H1 (cell line): ENCODE data around the gene FAF2.

Source experiments
- BACH1 ChIP-seq: IDR thresholded peaks from 2 replicates; pipeline ENCODE4 v1.6.1; 2012; ENCODE audit warnings: low read length, improper control_type of control experiment
- CEBPB ChIP-seq: IDR thresholded peaks from 2 replicates; pipeline ENCODE4 v1.6.1; 2012; ENCODE audit warnings: low read depth, low read length
- CHD2 ChIP-seq: IDR thresholded peaks from 2 replicates; pipeline ENCODE4 v1.6.1; 2012; ENCODE audit warnings: low read length, improper control_type of control experiment
- CTCF ChIP-seq, 3 experiments: IDR thresholded peaks; 1 replicate in 2 of 3; 2 replicates in 1 of 3; pipeline versions ENCODE4 v1.5.1 to v1.6.1; 2011; ENCODE audit warnings: low read length in 3 of 3, mild to moderate bottlenecking in 3 of 3, inconsistent platforms in 2 of 3, low read depth in 1 of 3, moderate library complexity in 1 of 3; ENCODE audit not compliant: insufficient read depth in 1 of 3; ENCODE audit errors: control extremely low read depth in 1 of 3
- EZH2 ChIP-seq: fragments of 200-600 bp; sonication (generic); IDR thresholded peaks from 2 replicates; pipeline ENCODE4 v1.7.1; 2012; ENCODE audit warnings: low read depth, mild to moderate bottlenecking, moderate library complexity, low read length, inconsistent platforms; ENCODE audit not compliant: severe bottlenecking
- GABPA ChIP-seq: IDR thresholded peaks from 2 replicates; pipeline ENCODE4 v1.6.1; 2011; ENCODE audit warnings: mild to moderate bottlenecking, low read length, moderate library complexity, borderline replicate concordance; ENCODE audit not compliant: insufficient read depth
- MAFK ChIP-seq: IDR thresholded peaks from 2 replicates; pipeline ENCODE4 v1.6.1; 2012; ENCODE audit warnings: low read depth, mild to moderate bottlenecking, improper control_type of control experiment, low read length
- POLR2AphosphoS5 ChIP-seq: IDR thresholded peaks from 2 replicates; pipeline ENCODE4 v1.6.1; 2011; ENCODE audit warnings: low read depth, low read length
- SIN3A ChIP-seq, 2 experiments: IDR thresholded peaks in 1 of 2; conservative IDR thresholded peaks in 1 of 2; 2 replicates each; pipeline ENCODE4 v1.6.1; 2011 to 2012; ENCODE audit warnings: low read length in 2 of 2, improper control_type of control experiment in 1 of 2, low read depth in 1 of 2, mild to moderate bottlenecking in 1 of 2
- TAF1 ChIP-seq: IDR thresholded peaks from 2 replicates; pipeline ENCODE4 v1.6.1; 2011; ENCODE audit warnings: mild to moderate bottlenecking, low read depth, low read length
- TBP ChIP-seq: IDR thresholded peaks from 2 replicates; pipeline ENCODE4 v1.6.1; 2011; ENCODE audit warnings: low read depth, low read length, improper control_type of control experiment
- TF ChIP-seq, protein P1 (sequence below): IDR thresholded peaks from 2 replicates; pipeline ENCODE4 v1.6.1; 2012; ENCODE audit warnings: inconsistent platforms

DNA sequence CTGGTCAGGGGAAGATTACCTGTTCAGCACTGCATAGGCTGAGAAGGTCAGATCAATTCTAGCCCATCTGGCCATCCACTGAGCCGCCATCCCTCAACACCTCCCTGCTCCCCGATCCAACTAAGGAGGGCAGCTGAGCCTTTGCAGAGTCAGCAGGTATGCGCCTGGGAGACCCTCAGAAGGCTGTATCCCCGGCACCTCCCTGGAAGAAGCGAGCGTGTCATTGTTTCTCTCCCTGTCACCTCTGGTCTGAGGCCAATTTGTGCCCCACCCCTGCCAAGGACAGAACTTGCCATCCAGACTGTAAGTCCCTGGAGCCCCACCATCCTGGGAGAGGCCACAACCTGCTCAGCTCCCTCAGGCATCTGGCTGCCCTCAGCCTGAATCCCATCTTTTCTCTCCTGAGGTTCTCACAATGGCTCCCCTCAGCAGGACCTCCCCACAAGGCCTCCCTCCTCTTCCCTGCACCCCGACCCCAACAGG is 34.4 kb upstream of the FAF2 start:
- TF ChIP-seq CTCF (IDR thresholded peaks at IDR 0.05; ENCODE audit: control extremely low read depth in 1 of 3, insufficient read depth in 1 of 3, low read depth in 1 of 3, low read length in 3 of 3) = no peak
- TF ChIP-seq POLR2AphosphoS5 = no peak
- TF ChIP-seq SIN3A (conservative IDR thresholded peaks at IDR 0.05 in 1 of 2, IDR thresholded peaks at IDR 0.05 in 1 of 2; ENCODE audit: low read depth in 1 of 2, low read length in 2 of 2) = no peak
- TF ChIP-seq MAFK = no peak
- no peak for TF ChIP-seq BACH1
- no peak for TF ChIP-seq TBP
- TF ChIP-seq CEBPB = no peak
- TF ChIP-seq, protein P1, sequence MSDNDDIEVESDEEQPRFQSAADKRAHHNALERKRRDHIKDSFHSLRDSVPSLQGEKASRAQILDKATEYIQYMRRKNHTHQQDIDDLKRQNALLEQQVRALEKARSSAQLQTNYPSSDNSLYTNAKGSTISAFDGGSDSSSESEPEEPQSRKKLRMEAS = no peak
- no peak for TF ChIP-seq GABPA
- no peak for TF ChIP-seq TAF1
- no peak for TF ChIP-seq EZH2
- no peak for TF ChIP-seq CHD2
